Stimulated activated CD4-positive, alpha-beta T cell treated with anti-CD3 and anti-CD28 coated beads, TNF-alpha, amount 100 ng/mL, for 48 hours (primary cell): ENCODE measurements around the gene ANKRD33.

Experiments used
- DNase-seq, 3 donors: peaks; one replicate each; pipeline ENCODE4 v3.0.0-alpha.2; 2020; ENCODE audit warnings: low read depth in 3 of 3

The ANKRD33 gene

DNA sequence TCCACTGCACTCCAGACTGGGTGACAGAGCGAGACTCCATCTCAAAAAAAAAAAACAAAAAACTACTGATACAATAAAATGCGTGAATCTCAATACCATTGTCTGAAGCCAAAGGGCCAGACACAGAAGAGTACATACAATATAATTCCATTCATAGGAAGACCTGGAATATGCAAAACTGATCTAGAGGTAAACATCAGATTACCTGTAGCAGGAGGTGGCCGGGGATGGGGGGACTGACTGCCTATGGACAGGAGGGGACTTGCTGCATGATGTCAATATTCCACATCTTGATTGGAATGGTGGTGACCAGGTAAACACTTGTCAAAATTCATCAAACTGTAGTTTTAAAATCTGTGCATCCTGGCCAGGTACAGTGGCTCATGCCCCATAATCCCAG, 26.9 kb upstream of the ANKRD33 start:
- DNase-seq, result no peak

DNA sequence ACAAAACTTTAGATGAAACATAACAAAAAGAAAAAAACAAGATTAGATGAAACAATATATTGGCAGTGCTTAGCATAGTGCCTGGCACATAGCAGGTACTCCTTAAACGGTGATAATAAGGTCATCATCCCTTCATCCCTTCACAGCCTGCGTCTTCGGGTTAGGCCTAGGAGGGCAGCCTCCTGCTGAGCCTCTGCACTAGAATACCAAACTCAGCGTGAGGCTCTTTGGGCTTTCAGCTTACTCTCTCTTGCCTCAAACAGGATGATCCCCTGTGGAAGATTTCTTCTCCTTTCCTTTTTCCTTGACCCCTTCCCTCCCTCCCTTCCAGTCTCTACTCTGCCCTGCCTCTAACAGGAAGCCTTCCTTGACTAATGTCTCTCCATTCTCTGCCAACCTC, 25.0 kb upstream of the ANKRD33 start:
- DNase-seq, result no peak

- DNase-seq, result no peak
These were observed 24.5 kb upstream of the ANKRD33 start for GRCh38 chr12:51863363-51863932.

DNA sequence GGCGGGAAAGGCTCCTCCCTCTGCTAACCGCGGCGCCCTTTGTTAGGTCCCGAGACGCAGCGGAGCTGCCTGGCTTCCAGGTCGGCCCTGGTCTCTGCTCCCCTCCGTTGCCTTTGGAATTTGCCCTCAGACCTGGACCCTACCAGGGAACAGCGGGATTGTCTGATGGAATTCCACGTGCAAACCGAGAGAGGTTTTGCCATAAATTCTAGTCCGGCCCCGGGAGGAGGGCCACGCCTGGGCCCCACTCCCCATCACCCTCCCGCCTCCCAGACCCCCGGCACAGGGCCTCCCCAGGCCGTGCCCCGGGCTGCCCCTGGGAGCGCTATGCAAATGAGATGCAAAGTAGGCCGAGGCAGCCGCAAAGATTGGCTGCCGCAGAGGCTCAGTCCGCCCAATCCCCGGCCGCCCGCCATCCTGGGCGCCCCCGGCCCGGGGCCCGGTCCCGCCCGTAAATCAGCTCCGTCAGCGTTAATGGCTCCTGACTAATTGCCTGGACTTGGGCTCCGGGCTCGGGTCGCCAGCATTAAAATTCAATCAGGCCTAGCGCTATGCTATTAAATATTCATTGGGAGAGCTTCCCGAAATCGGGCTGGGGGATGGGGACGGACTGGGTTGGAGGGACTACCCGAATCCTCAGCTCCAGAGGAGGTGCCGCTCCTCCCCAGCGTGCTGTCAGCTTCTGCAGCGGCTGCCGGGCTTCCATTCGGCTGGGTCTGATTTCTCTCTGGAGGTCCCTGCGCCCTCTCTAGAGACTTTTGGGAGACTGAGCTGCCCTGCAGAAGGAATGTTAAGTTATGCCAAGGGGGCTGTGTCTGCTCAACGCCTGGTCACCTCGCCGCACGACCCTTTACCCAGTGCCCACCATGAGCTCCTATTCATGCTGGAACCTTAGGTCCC, 23.7 kb upstream of the ANKRD33 start:
- peak in 1 of 3 donors; percentile 28 for DNase-seq

- no peak for DNase-seq
These were observed 22.9 kb upstream of the ANKRD33 start for GRCh38 chr12:51864833-51865670.

GRCh38 chr12:51865757-51866270, 22.1 kb upstream of the ANKRD33 start:
- DNase-seq, result no peak

- no peak for DNase-seq
These were observed 21.6 kb upstream of the ANKRD33 start for GRCh38 chr12:51866324-51866723.

DNA sequence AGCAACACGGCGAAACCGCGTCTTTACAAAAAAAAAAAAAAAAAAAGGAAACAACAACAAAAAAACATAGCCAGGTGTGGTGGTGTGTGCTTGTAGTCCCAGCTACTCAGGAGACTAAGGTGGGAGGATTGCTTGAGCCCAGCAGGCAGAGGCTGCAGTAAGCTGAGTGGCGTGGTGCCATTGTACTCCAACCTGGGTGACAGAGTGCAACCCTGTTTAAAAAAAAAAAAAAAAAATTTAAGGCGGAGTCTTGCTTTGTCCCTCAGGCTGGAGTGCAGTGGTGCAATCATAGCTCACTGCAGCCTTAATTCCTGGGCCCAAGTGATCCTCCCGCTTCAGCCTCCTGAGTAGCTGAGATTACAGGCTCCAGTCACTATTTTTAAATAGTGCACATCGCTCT, 21.1 kb upstream of the ANKRD33 start:
- no peak for DNase-seq

- DNase-seq, result no peak
These were observed 20.5 kb upstream of the ANKRD33 start for GRCh38 chr12:51867371-51867770.

GRCh38 chr12:51867796-51868428, 20.0 kb upstream of the ANKRD33 start:
- DNase-seq, result no peak

DNA sequence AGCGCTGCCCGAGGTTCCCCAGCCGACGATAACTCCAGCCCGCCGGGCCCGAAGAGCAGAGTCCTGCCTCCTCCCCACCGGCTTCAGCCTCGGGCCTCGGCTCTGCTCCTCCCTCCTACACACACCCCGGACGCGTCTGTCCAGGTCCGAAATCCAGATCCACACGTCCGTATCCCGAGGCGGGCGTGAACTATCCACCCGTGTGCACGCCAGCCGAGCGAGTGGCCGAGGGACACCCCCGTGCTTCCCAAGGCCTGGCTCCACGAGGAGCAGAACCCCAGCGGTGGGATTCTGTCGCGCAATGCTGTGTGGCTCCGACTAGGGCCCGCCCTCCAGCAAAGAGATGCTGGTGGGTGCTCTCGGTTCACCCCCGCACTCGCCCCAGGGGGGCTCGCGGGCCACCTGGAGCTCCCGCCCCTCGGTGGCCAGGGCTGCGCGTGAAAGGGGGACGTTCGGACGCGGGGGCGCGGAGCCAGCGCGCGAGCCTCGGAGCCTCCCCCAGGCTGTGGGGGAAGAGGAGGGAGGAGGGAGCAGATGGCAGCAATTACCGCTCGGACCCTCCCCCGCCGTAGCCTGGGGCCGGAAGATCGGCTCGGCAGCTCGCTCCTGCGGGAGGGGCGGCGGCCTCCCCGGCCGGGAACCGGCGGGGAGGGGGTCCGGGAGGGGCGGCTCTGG, 18.9 kb upstream of the ANKRD33 start:
- no peak for DNase-seq

DNA sequence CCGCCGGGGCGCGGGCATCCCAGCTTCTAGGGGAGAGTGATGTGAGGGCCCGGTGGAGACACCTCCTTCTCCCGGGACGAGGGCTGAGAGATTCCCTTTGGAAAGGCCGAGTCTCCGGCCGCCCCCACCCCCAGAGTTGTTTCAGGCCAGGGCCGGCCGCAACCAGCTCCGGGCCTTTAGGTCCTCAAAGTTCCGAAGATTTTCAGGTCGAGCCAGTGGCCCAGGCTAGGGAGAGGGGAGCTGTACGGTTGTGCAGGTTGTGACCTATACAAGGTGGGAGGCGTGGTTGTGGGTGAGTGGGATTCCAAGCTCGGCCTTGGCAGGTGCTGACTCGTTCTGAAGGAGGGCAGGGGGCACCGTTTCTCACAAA, 18.4 kb upstream of the ANKRD33 start:
- no peak for DNase-seq

DNA sequence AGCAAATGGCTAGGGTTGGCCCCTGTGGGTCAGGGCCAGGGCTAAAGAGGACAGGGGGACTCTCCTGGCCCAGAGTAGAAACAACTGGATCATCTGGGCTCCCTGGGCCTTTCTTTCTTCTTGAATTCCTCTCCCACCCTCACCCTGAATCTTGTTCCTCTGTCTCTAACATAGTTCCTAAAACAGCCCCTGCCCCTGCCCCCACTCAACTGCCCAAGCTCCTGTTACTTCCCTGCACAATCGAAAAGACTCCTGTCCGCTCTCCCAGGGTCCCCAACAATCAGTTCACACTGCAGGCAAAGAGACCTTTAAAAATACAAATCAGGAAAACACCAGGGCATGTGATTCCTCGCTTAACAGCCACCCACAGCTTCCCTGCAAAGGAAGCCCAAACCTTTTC, 18.0 kb upstream of the ANKRD33 start:
- DNase-seq, result no peak

GRCh38 chr12:51870504-51870903, 17.4 kb upstream of the ANKRD33 start:
- DNase-seq, result no peak

DNA sequence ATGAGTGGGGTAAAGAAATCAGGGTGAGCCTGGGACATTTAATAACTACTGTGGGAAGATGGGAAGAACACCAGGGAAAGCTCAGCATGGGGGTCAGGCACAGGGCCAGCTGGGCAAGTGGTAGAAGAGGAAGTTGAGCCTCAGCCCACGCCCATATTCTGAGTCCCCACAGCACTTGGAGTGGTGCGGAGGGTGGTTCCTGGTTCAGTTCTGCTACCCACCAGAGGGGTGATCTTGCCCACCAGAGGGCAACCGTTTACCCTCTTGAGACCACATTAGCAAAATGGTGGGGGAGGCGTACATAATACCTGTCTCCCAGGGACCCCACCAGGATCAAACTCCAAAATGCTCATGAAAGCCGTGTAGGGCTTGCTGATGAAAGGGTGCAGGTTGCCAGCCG, 16.8 kb upstream of the ANKRD33 start:
- DNase-seq, result no peak

DNA sequence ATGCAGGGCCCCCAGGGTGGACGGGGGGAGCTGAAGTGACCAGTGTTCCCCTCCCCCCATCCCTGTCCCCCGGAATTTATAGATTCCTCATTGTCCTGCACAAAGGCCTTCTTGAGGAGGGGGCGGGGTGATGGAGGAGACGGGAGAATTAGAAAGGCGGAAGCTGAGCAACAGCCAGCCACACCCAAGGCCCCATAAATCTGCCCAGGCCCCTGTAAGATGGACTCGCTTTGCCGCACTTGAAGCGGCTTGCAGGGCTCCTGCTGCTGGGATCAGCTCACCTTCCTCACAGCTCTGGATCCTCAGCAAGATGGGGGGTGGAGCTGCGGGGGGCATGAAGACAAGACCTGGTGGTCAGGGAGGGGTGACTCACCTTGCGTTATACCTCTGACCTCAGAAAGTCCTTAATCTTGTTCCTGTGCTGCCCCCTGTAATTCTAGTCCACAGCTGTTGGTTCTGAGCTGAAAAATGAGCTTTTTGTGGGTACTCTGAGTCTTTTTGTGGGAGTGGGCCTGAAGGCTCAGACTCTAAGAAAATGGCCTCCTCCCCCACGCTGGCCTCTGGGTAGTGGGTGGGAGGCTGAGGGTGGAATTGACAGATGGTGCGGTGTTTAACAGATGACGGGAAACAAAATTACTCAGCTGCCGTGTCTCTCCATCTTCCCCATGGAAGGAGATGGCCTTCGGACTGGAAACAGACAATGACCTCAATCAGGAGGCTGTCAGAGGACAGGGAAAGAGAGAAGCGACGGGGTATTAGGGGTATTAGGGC, 15.8 kb upstream of the ANKRD33 start:
- DNase-seq, result no peak

GRCh38 chr12:51872689-51872981, 15.3 kb upstream of the ANKRD33 start:
- DNase-seq, result no peak

DNA sequence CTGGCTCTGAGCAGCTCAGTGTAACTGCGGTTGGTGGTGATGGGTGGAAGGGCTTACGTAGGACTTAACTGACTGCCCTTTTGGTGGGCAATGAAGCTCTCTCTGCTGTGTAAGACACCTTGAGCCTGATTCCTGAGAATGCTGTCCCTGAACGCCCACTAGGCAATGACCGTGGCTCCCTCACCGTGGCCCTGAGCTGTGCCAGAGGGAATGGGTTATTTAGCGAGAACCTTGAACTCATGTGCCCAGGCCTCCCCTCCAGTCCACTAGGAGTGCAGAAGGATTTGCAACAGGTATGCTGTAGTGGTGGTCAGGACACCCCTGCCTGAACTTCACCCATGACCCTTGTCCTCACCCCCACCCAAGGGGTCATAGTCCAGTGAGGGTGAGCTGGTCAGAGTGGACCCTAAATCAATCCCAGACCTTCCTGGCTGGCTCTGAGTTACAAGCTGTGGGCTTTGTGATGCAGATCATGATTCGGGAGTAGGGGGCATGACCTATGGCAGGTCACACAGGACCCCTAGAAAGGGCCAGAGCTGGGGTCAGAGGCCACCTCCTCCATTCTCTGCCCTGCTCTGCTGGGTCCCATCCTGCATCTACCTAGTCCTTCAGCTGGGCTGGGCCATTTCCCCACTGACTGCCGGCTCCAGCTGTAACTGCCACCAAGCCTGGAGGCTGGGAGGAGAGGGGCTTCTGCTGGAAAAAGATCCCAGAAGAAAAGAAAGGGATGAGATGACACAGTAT, 14.5 kb upstream of the ANKRD33 start:
- no peak for DNase-seq

- no peak for DNase-seq
These were observed 13.9 kb upstream of the ANKRD33 start for GRCh38 chr12:51874000-51874399.

GRCh38 chr12:51874486-51874885, 13.4 kb upstream of the ANKRD33 start:
- DNase-seq, result no peak
